Measurements from ENCODE around the gene SYNDIG1.

The SYNDIG1 gene

DNA sequence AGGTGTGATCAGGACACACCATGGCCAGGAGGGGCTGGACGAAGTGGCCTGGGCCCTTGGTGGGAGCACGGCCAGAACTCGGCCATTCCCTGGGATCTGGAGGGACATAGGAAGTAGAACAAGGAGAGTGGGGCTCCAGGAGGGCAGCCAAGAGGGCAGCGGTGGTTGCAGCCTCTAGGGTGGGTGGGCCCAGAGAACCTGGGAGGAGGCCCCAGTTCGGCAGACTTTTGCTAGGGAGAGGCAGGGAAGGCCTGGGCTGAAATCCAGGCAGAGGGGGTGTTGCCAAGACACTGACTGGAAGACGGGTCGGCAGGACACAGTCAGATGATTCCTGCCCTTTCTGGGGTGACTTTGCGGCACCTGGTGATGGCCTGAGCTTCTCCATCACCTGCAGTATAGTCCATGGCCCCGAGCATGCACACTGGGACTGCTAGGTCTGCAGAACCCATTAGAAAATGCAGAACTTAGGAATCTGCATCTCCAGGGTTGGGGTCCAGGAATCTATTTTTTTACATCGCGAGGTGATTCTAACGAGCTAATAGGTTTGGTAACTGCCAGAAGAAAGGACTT lies 224.8 kb downstream of the SYNDIG1 start:
- DNase-seq (ENCODE audit: low spot score), result no peak

- DNase-seq (ENCODE audit: low spot score), result no peak
Observed at GRCh38 chr20:24694727-24695528, 225.5 kb downstream of the SYNDIG1 start.

DNA sequence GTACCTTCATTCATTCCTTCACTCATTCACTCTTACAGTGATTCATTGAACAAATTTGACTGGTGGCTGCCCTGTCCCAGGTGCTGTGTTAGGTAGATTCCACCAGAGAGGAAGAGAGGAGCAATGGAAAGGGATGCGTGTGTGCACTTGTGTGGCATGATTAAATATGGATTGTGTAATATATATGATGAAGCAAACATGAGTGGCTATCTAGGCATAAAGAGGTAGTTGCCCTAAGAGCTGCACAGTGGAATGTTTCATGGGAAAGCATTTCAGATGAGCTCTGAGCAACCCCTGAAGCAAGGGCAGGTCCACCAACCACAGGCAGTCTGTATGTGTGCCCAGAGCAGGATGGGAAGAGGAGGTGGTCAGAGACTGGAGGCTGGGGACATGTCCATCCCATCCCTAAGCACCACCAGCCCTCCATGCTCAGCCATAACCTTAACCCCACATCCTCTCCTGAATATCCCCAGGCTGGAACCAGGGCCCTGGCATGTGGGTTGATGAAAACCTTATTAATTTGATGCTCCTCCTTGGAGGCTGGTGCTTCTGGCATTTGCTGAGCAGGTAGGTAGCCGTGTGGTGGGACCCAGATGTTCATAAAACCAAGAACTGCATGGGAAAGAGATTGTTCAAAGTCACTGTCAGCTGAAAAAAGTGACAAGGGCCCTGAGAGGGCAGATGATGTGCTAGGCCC lies 226.2 kb downstream of the SYNDIG1 start:
- no peak for DNase-seq (ENCODE audit: low spot score)

DNA sequence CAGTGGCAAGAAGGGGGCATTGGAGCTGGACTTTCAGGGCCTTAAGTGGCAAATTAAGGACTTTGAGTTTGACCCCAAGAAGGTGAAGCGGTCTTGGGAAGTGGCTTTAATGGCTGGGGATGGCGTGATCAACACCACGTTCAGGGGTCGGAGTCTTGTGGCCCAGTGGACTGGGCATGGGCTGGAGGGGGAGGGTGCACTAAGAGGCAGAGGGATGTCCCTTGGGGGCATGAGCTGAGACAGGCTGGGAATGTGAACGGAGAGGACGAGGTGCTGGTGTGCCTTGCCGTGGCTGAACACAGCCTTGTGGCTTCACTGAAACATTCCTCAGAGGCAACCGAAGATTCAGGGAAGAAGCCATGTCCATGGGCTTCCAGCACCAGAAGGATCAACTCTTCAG lies 227.0 kb downstream of the SYNDIG1 start:
- DNase-seq (ENCODE audit: low spot score), result no peak

GRCh38 chr20:24697411-24697810 lies 228.0 kb downstream of the SYNDIG1 start:
- DNase-seq (ENCODE audit: low spot score), result no peak

GRCh38 chr20:24698189-24698588 lies 228.8 kb downstream of the SYNDIG1 start:
- no peak for DNase-seq (ENCODE audit: low spot score)

- DNase-seq (ENCODE audit: low spot score), result no peak
Observed at GRCh38 chr20:24698706-24699206, 229.3 kb downstream of the SYNDIG1 start.

DNA sequence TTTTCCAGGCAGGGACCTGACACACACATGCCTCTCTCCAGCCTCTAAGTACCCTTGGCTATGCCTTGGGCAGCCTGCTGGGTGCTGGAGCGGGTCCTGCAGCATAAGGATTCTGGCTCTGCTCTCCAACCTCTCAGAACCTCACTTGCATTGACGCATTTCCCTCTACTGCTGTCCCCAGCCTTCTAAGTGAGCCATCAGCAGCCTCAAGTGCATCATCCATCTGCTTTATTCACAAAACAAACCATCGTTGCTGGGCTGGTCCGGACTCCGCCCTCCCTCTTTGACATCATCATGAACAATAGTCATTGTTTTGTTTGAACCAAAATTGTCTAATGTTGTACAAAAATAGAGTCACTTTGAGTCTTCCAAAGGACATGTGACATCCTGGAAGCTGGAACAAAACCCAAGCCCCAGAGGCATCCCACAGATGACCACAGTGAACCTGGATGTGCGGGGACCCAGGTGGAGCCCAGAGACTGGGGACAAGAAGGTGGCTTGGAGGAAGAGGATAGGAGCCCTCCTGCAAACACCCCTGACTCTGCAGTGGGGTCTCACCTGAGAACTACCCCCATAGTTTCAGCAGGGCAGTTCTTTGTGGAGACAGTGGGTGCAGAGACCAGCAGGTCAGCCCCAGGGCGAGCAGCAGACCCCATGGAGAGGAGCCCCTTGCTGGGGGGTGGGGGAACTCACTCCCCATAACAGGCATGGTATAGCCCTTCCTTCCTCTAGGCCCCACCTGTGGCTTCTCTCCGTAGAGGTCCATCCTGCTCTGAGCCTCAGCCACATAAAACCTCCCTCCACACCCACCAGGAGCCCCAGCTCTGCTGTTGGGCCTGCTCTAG lies 230.1 kb downstream of the SYNDIG1 start:
- no peak for DNase-seq (ENCODE audit: low spot score)

GRCh38 chr20:24700166-24700860 lies 230.9 kb downstream of the SYNDIG1 start:
- DNase-seq (ENCODE audit: low spot score), result no peak

- no peak for DNase-seq (ENCODE audit: low spot score)
Observed at GRCh38 chr20:24701027-24701426, 231.6 kb downstream of the SYNDIG1 start.

GRCh38 chr20:24701668-24702067 lies 232.2 kb downstream of the SYNDIG1 start:
- no peak for DNase-seq (ENCODE audit: low spot score)

DNA sequence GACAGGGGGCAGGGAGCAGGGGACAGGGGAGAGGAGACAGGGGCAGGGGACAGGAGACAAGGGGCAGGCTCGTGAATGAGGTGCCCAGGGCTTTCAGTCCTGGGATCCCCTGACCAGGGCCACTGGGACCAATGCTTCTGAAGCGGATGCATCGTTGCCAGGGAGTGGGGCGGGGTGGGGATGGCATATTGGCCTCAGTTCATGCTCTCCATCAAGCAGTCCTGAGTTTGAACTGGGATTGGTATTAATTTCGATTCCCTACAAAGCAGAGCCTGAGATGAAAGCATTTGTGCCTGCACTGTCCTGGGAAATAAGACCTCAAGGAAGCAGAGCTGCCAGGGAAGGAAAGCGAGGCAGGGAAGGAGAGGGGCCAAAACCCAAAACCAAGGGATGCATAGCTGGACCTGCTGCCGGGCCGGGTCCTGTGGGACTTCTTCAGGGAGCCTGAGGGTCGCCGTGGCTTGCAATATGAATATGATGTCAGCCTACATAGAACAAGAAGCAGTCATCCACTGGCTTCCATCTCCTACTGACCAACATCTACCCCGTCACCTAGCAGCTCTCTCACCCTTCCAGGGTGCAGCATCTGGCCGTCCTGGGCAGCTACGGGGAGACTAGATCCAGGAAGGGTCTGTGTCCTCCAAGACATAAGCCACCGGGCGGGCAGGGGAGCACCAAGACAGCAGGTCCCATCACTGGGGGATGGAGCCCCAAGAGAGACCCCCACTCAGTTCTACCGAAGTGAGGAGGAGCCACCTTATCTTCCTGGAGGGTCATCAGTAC lies 233.3 kb downstream of the SYNDIG1 start:
- no peak for DNase-seq (ENCODE audit: low spot score)

GRCh38 chr20:24703284-24703610 lies 233.8 kb downstream of the SYNDIG1 start:
- no peak for DNase-seq (ENCODE audit: low spot score)

DNA sequence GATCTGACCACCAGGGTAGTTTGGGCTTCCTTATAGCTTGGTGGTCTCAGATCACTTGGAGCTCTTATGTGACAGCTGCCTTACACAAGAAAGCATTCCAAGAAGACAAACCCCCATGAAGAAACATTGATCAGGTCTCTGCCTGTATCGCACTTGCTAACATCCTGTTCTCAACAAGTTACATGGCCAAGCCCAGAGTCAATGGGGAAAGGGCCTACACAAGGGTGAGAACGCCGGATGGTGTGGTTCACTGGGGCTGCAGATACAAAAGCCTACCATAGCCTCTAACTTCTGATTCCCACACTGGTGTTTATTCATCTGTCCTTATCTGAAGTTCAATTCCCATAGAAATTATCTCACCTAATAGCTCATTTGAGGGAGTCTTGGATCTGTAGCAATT lies 235.5 kb downstream of the SYNDIG1 start:
- no peak for DNase-seq (ENCODE audit: low spot score)

GRCh38 chr20:24705486-24705885 lies 236.1 kb downstream of the SYNDIG1 start:
- no peak for DNase-seq (ENCODE audit: low spot score)

DNA sequence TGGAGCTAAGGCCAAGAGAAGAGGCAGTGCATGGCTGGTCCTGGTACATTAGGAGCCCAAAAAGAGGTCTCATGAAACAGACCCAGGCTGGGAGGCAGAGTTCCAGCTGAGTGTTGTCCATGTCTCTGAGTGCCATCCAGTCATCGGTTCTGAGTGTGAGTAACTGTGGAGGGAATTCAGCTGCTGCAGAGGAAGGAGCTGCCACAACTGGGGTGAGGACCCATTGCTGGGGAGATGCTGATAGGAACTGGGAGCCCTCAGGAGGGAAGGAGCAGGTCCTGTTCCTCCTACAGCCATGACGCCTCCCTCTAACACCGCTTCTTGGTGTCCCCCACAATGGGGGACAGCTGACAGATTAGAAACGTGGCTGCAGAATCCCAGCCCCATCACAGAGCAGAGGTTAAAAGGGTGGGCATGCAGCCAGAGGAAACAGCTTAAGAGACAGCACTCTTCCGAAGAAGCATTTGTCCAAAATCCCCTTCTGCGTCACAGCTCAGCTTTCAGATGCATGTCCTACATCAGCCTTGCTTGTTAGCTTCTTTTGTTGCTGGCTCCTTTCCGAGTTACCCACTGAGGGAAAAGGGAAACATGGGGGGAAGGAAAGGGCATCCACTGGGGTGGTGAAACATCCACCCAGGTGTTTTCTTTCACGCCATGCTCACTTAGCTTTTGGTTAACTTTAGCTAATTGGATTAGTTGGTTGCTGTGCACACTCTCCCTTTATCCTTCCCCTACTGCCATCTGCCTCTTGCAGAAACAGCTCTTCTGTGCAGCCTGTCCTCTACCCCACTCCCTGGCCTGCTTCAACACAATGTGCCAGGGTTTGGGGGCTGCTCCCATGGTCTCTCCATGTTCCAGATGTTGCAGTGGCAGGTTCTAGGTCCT lies 239.2 kb downstream of the SYNDIG1 start:
- DNase-seq (ENCODE audit: low spot score), result no peak
